GM13977 (cell line): ENCODE measurements around the gene LHX1.

Experiments
- DNase-seq: peaks from one replicate; pipeline ENCODE4 v3.0.0; 2012; ENCODE audit warnings: low spot score
- CTCF ChIP-seq: IDR thresholded peaks from 2 replicates; pipeline ENCODE4 v1.5.1; 2012; ENCODE audit warnings: mild to moderate bottlenecking, control low read depth; ENCODE audit not compliant: insufficient read depth; ENCODE audit errors: extremely low read depth, missing control alignments
- in situ Hi-C: fragments of 300-500 bp; cut with MboI; formaldehyde crosslinking; loops from one replicate; pipeline ENCODE4 v1.12.0; 2022; ENCODE audit warnings: low sequenced_read_pairs, low pct_unique_long_range_greater_than_20kb, mixed read lengths, inconsistent platforms; ENCODE audit not compliant: unreplicated experiment

Gene LHX1

GRCh38 chr17:36977568-36977967 lies 40.3 kb downstream of the LHX1 start:
- no peak for DNase-seq
- in situ Hi-C loops, result no loop called here
- TF ChIP-seq CTCF, result no peak

GRCh38 chr17:36978810-36979564 lies 41.7 kb downstream of the LHX1 start:
- no peak for TF ChIP-seq CTCF
- in situ Hi-C loops, result no loop called here
- DNase-seq, result no peak

DNA sequence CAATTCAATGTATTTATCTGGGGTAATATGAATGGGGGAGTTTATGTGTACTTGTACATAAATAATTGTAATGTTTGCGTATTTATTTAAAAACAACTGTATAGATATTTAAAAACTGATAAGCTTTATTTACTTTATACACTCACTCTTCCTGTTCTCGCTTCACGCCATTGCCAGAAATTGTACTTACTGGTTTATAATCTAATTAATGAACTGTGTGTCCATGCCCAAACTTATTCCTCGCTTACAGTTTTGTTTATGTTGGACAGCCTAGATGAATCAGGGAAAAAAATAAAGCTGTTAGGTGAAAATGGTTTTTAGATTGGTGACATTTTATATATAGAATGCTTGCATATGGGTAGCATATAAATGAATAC lies 42.3 kb downstream of the LHX1 start:
- in situ Hi-C loops, result no loop called here
- no peak for TF ChIP-seq CTCF
- DNase-seq, result no peak

DNA sequence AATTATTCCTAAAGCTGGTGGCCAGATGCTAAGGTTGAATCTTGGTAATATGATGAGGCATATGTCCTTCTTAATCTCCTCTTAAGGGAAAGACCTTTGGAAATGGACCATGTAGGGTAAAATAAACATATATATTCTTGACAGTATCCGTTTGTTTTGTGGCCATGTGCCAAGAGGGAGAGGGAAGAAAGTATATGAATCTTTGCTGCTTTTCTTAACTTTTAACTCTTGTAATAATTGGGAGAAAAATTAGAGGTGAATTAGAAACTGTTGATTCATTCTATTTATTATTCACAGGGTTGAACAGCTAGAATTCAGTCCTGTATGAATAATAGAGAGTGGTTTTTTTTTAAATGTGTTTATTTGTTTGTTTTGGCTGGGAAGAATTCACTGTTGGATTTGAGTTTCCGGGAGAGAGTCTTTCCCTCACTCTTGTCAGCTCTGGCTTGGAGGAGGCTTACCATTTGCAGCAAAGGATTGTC lies 43.0 kb downstream of the LHX1 start:
- DNase-seq, result no peak
- in situ Hi-C loops, result no loop called here
- no peak for TF ChIP-seq CTCF

DNA sequence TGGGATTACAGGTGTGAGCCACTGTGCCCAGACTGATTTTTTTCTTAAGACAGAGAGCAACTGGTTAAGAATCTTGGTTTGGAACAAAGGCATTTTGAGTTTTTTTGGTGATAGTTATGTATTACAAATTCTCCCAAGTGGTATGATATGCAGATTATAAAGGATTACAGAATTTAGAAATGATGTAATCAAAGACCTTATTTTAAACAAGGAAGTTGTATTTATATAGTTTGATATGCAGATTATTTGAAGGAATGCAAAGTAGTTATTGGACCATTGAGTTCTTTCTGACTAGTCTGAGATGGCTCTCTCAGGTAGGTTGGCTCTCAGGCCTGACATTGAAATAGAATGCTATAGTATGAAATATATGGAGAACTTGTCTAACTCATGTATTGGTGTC lies 46.3 kb downstream of the LHX1 start:
- no peak for TF ChIP-seq CTCF
- in situ Hi-C loops, result no loop called here

DNA sequence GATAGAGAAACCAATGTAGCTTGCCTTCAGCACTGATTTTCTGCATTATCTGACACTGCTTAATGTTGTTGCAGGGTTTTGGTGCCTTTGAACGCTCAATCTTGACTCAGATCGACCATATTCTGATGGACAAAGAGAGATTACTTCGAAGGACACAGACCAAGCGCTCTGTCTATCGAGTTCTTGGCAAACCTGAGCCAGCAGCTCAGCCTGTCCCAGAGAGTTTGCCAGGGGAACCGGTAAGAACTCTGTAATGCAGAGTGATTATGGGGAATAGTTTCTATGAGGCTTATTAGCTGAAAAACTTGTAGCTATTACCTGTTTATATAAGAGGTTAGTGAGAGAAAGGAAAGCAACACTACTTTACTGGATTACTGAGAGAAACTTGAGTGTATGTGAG lies 51.9 kb downstream of the LHX1 start:
- no peak for DNase-seq
- in situ Hi-C loops, result no loop called here
- no peak for TF ChIP-seq CTCF

More for the DNA sequence above, 46.3 kb downstream of the LHX1 start:
- no peak for DNase-seq
